ENCODE results near the gene SLC16A10. TPM values are rescaled to one million over a fixed set of nuclear protein-coding genes. Genes with fewer than 3 reads are reported as not detected.

Gene SLC16A10
- total RNA-seq, 2 donors from 2014 or later = 6.0 to 7.3 TPM

DNA sequence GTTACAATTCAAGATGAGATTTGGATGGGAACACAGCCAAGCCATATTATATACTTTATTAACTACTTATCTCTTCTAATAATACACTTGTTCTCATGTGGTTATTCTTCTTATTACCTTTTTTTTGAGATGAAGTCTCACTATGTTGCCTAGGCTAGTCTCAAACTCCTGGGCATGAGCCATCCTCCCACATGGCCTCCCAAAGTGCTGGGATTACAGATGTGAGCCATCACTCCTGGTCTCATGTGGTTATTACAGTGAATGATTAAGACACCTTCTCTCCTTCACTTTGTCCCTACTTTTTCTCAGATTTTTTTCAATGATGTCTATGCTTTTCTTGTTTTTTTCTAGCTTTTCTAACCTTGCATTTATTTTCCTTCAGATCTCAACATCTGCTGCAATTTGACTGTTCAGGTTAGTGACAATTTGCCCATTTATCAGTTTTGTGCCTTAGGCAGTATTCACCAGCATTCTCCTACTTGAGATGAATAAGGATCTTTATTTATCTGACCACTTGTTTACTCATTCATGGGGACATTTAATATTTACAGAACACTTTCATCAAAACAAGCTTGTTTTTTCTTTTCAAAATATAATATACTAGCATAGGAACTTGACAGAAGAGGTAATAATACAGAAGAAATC lies 105.7 kb downstream of the SLC16A10 start:
- H3K9ac ChIP-seq (ENCODE audit: low read depth in 2 of 2, low read length in 2 of 2) = no peak overlapping the region
- no peaks in the 10 kb centered on the region for H3K36me3 ChIP-seq
- H3K4me3 ChIP-seq = no peak overlapping the region
- intact Hi-C loops (cut with DNase I) = no loop called here
- H3K4me1 ChIP-seq = no peaks in the 10 kb centered on the region
- H3K9me3 ChIP-seq = no peaks in the 10 kb centered on the region
- no peak for DNase-seq
- H3K27ac ChIP-seq = no peak overlapping the region
- no peak for TF ChIP-seq CTCF (IDR thresholded peaks at IDR 0.05)
- H3K27me3 ChIP-seq = no peaks in the 10 kb centered on the region

DNA sequence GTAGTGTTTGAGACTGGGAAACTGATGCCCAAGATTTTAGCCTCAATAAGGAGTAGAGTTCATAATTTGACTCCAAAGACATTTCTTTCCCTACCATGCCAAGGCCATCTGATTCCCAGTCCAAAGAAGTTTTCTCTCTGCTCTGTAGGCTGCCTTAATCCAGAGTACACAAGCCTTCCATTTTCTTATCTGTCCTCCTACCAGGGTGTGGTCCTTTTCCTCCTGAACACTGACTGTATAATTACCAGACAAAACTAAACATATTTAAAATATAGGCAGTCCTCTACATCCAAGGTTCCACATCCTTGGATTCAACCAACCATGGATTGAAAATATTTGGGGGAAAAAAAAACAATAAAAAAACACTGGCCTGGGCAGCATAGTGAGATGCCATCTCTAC lies 108.4 kb downstream of the SLC16A10 start:
- peak; percentile 22 for DNase-seq
- H3K9me3 ChIP-seq = no peaks in the 10 kb centered on the region
- no peaks in the 10 kb centered on the region for H3K4me1 ChIP-seq
- H3K36me3 ChIP-seq = no peaks in the 10 kb centered on the region
- H3K27me3 ChIP-seq = no peaks in the 10 kb centered on the region
- no peak for TF ChIP-seq CTCF (IDR thresholded peaks at IDR 0.05)
- H3K9ac ChIP-seq (ENCODE audit: low read depth in 2 of 2, low read length in 2 of 2) = no peak overlapping the region
- intact Hi-C loops (cut with DNase I) = no loop called here
- no peak overlapping the region for H3K4me3 ChIP-seq
- H3K27ac ChIP-seq = no peak overlapping the region

GRCh38 chr6:111198841-111199240 lies 111.5 kb downstream of the SLC16A10 start:
- intact Hi-C loops (cut with DNase I) = no loop called here
- no peak overlapping the region for H3K27ac ChIP-seq
- no peaks in the 10 kb centered on the region for H3K36me3 ChIP-seq
- no peaks in the 10 kb centered on the region for H3K9me3 ChIP-seq
- no peak overlapping the region for H3K4me3 ChIP-seq
- no peak overlapping the region for H3K9ac ChIP-seq (ENCODE audit: low read depth in 2 of 2, low read length in 2 of 2)
- H3K27me3 ChIP-seq = no peaks in the 10 kb centered on the region
- TF ChIP-seq CTCF (IDR thresholded peaks at IDR 0.05) = no peak
- DNase-seq = no peak
- no peaks in the 10 kb centered on the region for H3K4me1 ChIP-seq

GRCh38 chr6:111199935-111200334 lies 112.6 kb downstream of the SLC16A10 start:
- H3K36me3 ChIP-seq = no peaks in the 10 kb centered on the region
- H3K27ac ChIP-seq = peak overlapping the region; percentile 43
- H3K4me1 ChIP-seq = no peaks in the 10 kb centered on the region
- DNase-seq = no peak
- no peaks in the 10 kb centered on the region for H3K27me3 ChIP-seq
- no peaks in the 10 kb centered on the region for H3K9me3 ChIP-seq
- no peak for TF ChIP-seq CTCF (IDR thresholded peaks at IDR 0.05)
- intact Hi-C loops (cut with DNase I) = no loop called here
- no peak overlapping the region for H3K4me3 ChIP-seq
- no peak overlapping the region for H3K9ac ChIP-seq (ENCODE audit: low read depth in 2 of 2, low read length in 2 of 2)

DNA sequence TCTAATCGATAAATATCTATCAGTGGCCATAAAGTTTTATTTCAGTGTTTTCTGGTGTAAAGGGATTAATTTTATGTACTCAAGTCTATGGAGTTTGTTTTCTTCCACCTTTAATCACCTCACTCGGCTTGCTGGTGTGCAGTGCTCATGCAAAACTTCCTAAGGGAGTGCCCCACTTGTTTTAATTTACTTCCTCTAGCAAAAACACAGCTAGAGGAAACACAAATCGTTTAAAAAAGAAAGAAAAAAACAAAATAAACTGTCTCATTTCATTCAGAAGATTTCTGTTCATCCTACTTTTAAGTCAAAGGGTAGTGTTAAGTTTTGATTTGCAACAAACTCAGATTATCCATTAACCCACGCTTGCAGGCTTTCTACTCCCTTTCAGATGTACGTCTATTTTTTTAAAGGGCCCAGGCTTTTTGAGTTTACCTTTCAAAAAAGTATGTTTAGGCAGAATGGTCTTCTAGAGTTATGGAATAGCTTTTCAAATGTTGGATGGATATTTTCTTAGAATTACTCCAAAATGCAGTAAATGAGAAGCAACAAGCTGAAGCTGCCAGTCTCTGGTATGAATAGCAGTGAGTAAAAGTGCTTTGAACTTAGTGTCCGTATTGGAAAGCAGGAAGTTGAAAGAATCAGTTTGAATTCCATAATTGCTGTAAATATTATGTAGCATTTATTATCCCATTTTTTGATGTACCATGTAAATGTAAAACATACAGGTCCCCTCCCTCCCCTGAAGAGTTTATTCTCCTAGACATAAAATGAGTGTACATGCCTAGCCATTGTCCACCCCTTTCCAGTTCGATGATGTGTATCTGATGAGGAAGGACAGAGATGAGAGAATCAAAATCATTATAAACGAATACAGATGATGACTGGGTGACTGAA lies 113.3 kb downstream of the SLC16A10 start:
- intact Hi-C loops (cut with DNase I) = no loop called here
- no peaks in the 10 kb centered on the region for H3K4me1 ChIP-seq
- no peaks in the 10 kb centered on the region for H3K36me3 ChIP-seq
- peak overlapping the region in 1 of 2 donors; percentile 26 for H3K9ac ChIP-seq (ENCODE audit: low read depth in 2 of 2, low read length in 2 of 2)
- no peaks in the 10 kb centered on the region for H3K9me3 ChIP-seq
- no peaks in the 10 kb centered on the region for H3K27me3 ChIP-seq
- TF ChIP-seq CTCF (IDR thresholded peaks at IDR 0.05) = no peak
- H3K27ac ChIP-seq = peak overlapping the region; percentile 57
- DNase-seq = no peak
- H3K4me3 ChIP-seq = no peak overlapping the region

All from colonic mucosa (tissue), 4 donors.